Measurements from ENCODE around the gene ZNF574.

Gene ZNF574

DNA sequence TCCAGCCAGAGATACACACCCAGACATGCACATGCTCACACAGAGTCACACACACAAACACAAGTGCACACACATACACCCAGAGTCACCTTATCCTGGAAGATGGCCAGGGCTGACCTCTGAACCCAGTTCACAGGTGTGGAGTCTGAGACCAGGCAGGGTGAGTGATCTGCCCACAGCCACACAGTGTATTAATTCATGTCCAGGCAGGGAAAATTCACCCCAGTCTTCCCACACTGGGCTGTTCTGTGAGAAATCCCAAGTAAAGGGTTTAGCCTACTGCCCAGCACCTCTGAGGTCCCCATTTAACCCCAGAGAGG, 54.2 kb downstream of the ZNF574 start:
- no peak for DNase-seq

Measured in NCI-H1436 (cell line).